GM23338 (cell line): ENCODE results near the gene SH3RF3. TPM values are rescaled to one million over a fixed set of nuclear protein-coding genes. Genes with fewer than 3 reads are reported as not detected.

ENCODE experiments used
- ATAC-seq: fragments of 200-7000 bp; cut with Tn5 transposase; 3 replicates; pipeline ENCODE4 v1.9.1; 2020
- DNase-seq: peaks from one replicate; pipeline ENCODE4 v3.0.0-alpha.2; 2015; ENCODE audit warnings: low spot score
- H2AFZ ChIP-seq: fragments of 200-600 bp; sonication (generic); 2 replicates; pipeline ENCODE4 v1.8.0; 2016; ENCODE audit warnings: antibody characterized with exemption, mild to moderate bottlenecking, moderate library complexity
- H3F3A ChIP-seq: fragments of 200-600 bp; sonication (generic); replicated peaks from 2 replicates; pipeline ENCODE4 v1.8.0; 2017; ENCODE audit warnings: antibody characterized with exemption, mixed run types, low read depth
- H3K27ac ChIP-seq: fragments of 200-600 bp; sonication (generic); 2 replicates; pipeline ENCODE4 v1.6.1; 2016; ENCODE audit warnings: low read depth
- H3K27me3 ChIP-seq: fragments of 200-600 bp; sonication (generic); 2 replicates; pipeline ENCODE4 v1.8.0; 2016; ENCODE audit warnings: mild to moderate bottlenecking, mixed run types, moderate library complexity; ENCODE audit not compliant: insufficient read depth
- H3K36me3 ChIP-seq: fragments of 200-600 bp; sonication (generic); 2 replicates; pipeline ENCODE4 v1.8.0; 2016; ENCODE audit warnings: mild to moderate bottlenecking; ENCODE audit not compliant: insufficient read depth
- H3K4me1 ChIP-seq: fragments of 200-600 bp; sonication (generic); 2 replicates; pipeline ENCODE4 v1.8.0; 2016; ENCODE audit warnings: mild to moderate bottlenecking, moderate library complexity; ENCODE audit not compliant: insufficient read depth
- H3K4me2 ChIP-seq: fragments of 200-600 bp; sonication (generic); 2 replicates; pipeline ENCODE4 v1.7.1; 2017; ENCODE audit warnings: mixed run types
- H3K4me3 ChIP-seq: fragments of 200-600 bp; sonication (generic); 2 replicates; pipeline ENCODE4 v1.6.1; 2016; ENCODE audit warnings: mixed run types
- H3K79me2 ChIP-seq: fragments of 200-600 bp; sonication (generic); replicated peaks from 2 replicates; pipeline ENCODE4 v1.8.0; 2017; ENCODE audit warnings: mild to moderate bottlenecking; ENCODE audit not compliant: insufficient read depth
- H3K9me2 ChIP-seq: fragments of 200-600 bp; sonication (generic); 2 replicates; pipeline ENCODE4 v1.8.0; 2017; ENCODE audit not compliant: insufficient read depth
- H4K20me1 ChIP-seq: fragments of 200-600 bp; sonication (generic); replicated peaks from 2 replicates; pipeline ENCODE4 v1.8.0; 2017; ENCODE audit warnings: mild to moderate bottlenecking; ENCODE audit not compliant: insufficient read depth
- H3K27ac Mint-ChIP-seq: 2 replicates; pipeline ENCODE4 v1.8.0; 2020; ENCODE audit warnings: inconsistent platforms, mild to moderate bottlenecking, moderate library complexity, mixed read lengths
- H3K27me3 Mint-ChIP-seq: 3 replicates; pipeline ENCODE4 v1.8.0; 2022; ENCODE audit warnings: low read depth, mild to moderate bottlenecking, moderate library complexity, mixed read lengths, inconsistent platforms; ENCODE audit not compliant: insufficient read depth, poor library complexity
- H3K36me3 Mint-ChIP-seq: 3 replicates; pipeline ENCODE4 v1.8.0; 2021; ENCODE audit warnings: low read depth, mild to moderate bottlenecking, inconsistent platforms, moderate library complexity, mixed read lengths
- H3K4me1 Mint-ChIP-seq: 3 replicates; pipeline ENCODE4 v1.8.0; 2020; ENCODE audit warnings: mild to moderate bottlenecking, inconsistent platforms, mixed read lengths
- H3K4me3 Mint-ChIP-seq: 3 replicates; pipeline ENCODE4 v1.8.0; 2021; ENCODE audit warnings: moderate library complexity, mild to moderate bottlenecking, inconsistent platforms, mixed read lengths
- H3K9me3 Mint-ChIP-seq: 3 replicates; pipeline ENCODE4 v1.8.0; 2020; ENCODE audit warnings: moderate library complexity, mild to moderate bottlenecking, inconsistent platforms, mixed read lengths
- CREB1 ChIP-seq: fragments of 250-450 bp; sonication (Bioruptor Pico); IDR thresholded peaks from 2 replicates; pipeline ENCODE4 v1.5.0; 2020; ENCODE audit warnings: low read depth, mild to moderate bottlenecking, moderate library complexity
- CTCF ChIP-seq, 2 experiments: fragments of 200-600 bp in 1 of 2; sonication (generic) in 1 of 2; conservative IDR thresholded peaks; 2 replicates each; pipeline versions ENCODE4 v1.5.1 to v1.6.1; 2016 to 2017; ENCODE audit warnings: antibody characterized with exemption in 2 of 2, low read depth in 2 of 2, mild to moderate bottlenecking in 2 of 2, moderate library complexity in 1 of 2
- ETS1 ChIP-seq: IDR thresholded peaks from 2 replicates; pipeline ENCODE4 v1.6.1; 2016; ENCODE audit warnings: antibody characterized with exemption
- JUNB ChIP-seq: IDR thresholded peaks from one replicate; pipeline ENCODE4 v1.6.1; 2016; ENCODE audit warnings: antibody characterized with exemption; ENCODE audit not compliant: unreplicated experiment
- NANOG ChIP-seq: IDR thresholded peaks from 2 replicates; pipeline ENCODE4 v1.6.1; 2016; ENCODE audit warnings: antibody characterized with exemption, borderline replicate concordance
- POLR2AphosphoS5 ChIP-seq: IDR thresholded peaks from 2 replicates; pipeline ENCODE4 v1.6.1; 2016; ENCODE audit warnings: antibody characterized with exemption, low read depth
- ZNF114 ChIP-seq: fragments of 250-450 bp; sonication (Bioruptor Pico); IDR thresholded peaks from 2 replicates; pipeline ENCODE4 v1.5.0; 2020; ENCODE audit warnings: mild to moderate bottlenecking, moderate library complexity
- ZNF462 ChIP-seq: fragments of 250-450 bp; sonication (Bioruptor Pico); IDR thresholded peaks from 2 replicates; pipeline ENCODE4 v1.5.0; 2020; ENCODE audit warnings: mild to moderate bottlenecking, moderate library complexity
- polyA plus RNA-seq: library from polyadenylated mRNA; unstranded; fragments of >200 nt; fragmentation: Nextera tagmentation; extraction: Ambion mirVana; gene quantifications from 2 replicates; pipeline ENCODE4 v1.2.1, GENCODE V29; 2016
- total RNA-seq: library from RNA; depleted of rRNA; stranded (reverse); fragments of >200 nt; shearing (Covaris generic); gene quantifications from 2 replicates; pipeline ENCODE4 v1.2.3, GENCODE V29; 2014

SH3RF3 gene
- total and polyA plus RNA-seq, 2 experiments from 2014 or later: 0.11 to 0.63 TPM

- Histone ChIP-seq H4K20me1 (no peaks in the 10 kb centered on the region), H3K27me3 (no peaks in the 10 kb centered on the region), H3K27ac (no peak overlapping the region), H3K79me2 (no peaks in the 10 kb centered on the region), H3K4me3 (no peak overlapping the region), H2AFZ (no peak overlapping the region), H3K36me3 (no peaks in the 10 kb centered on the region), H3K9me2 (no peaks in the 10 kb centered on the region), H3K4me1 (no peaks in the 10 kb centered on the region), H3K4me2 (no peak overlapping the region), H3F3A (no peaks in the 10 kb centered on the region)
- DNase-seq: no peak
- H3K27me3 Mint-ChIP-seq: peaks cover 1% of the 10 kb centered on the region
- H3K9me3 Mint-ChIP-seq: no peaks in the 10 kb centered on the region
- H3K4me1 Mint-ChIP-seq: no peaks in the 10 kb centered on the region
- TF ChIP-seq ZNF114: no peak
- no peak for TF ChIP-seq ETS1
- TF ChIP-seq CTCF (conservative IDR thresholded peaks at IDR 0.05; ENCODE audit: low read depth in 2 of 2): no peak
- ATAC-seq: no peak
- no peak overlapping the region for H3K4me3 Mint-ChIP-seq
- no peaks in the 10 kb centered on the region for H3K36me3 Mint-ChIP-seq
- no peak overlapping the region for H3K27ac Mint-ChIP-seq
These were observed 12.8 kb downstream of the SH3RF3 start for GRCh38 chr2:109141727-109142283.

GRCh38 chr2:109142416-109143210, 13.6 kb downstream of the SH3RF3 start:
- Histone ChIP-seq H3K4me3 (no peak overlapping the region), H4K20me1 (no peaks in the 10 kb centered on the region), H3K4me1 (no peaks in the 10 kb centered on the region), H3F3A (no peaks in the 10 kb centered on the region), H3K36me3 (no peaks in the 10 kb centered on the region), H3K27ac (no peak overlapping the region), H2AFZ (no peak overlapping the region), H3K79me2 (no peaks in the 10 kb centered on the region), H3K9me2 (no peaks in the 10 kb centered on the region), H3K27me3 (no peaks in the 10 kb centered on the region), H3K4me2 (no peak overlapping the region)
- TF ChIP-seq CTCF (conservative IDR thresholded peaks at IDR 0.05; ENCODE audit: low read depth in 2 of 2) (no peak), CREB1 (CRISPR knock-in tag) (no peak), JUNB (no peak), ZNF462 (CRISPR knock-in tag) (no peak), NANOG (no peak), POLR2AphosphoS5 (no peak)
- DNase-seq (no peak), ATAC-seq (no peak)
- Mint-ChIP-seq H3K4me3 (no peak overlapping the region), H3K36me3 (no peaks in the 10 kb centered on the region), H3K27ac (no peak overlapping the region), H3K27me3 (peaks cover 1% of the 10 kb centered on the region), H3K4me1 (no peaks in the 10 kb centered on the region), H3K9me3 (no peaks in the 10 kb centered on the region)
